ENCODE measurements around the gene RAB27A. TPM values are rescaled to one million over a fixed set of nuclear protein-coding genes. Genes with fewer than 3 reads are reported as not detected.
"Not testable (repeated sequence)": the region's sequence is repeated elsewhere in the genome, so short reads cannot be mapped to it uniquely, and the experiment has no call there.

RAB27A gene
- total and polyA plus RNA-seq, 7 experiments from 2014 or later, result 17.1 to 69.9 (median 20.7) TPM

- H3K27me3 Mint-ChIP-seq, result peaks cover 0 to 2% (median 0%) of the 10 kb centered on the region in 5 donors
- Histone ChIP-seq H3K9me3 (ENCODE audit: control insufficient read depth in 2 of 3, low read length in 3 of 3) (no peaks in the 10 kb centered on the region), H3K27me3 (ENCODE audit: control insufficient read depth in 2 of 2, insufficient read depth in 2 of 2, low read length in 2 of 2) (no peaks in the 10 kb centered on the region), H3K4me1 (ENCODE audit: control insufficient read depth in 2 of 2, insufficient read depth in 2 of 2, low read length in 2 of 2) (no peaks in the 10 kb centered on the region), H3K27ac (ENCODE audit: low read depth, low read length) (no peak overlapping the region), H3K4me3 (ENCODE audit: low read length) (no peak overlapping the region), H3K36me3 (ENCODE audit: control insufficient read depth in 2 of 3, insufficient read depth in 3 of 3, low read length in 3 of 3) (no peaks in the 10 kb centered on the region)
- H3K4me3 Mint-ChIP-seq, result no peak overlapping the region
- no peak overlapping the region for H3K27ac Mint-ChIP-seq
- intact Hi-C loops (cut with micrococcal nuclease), result loop anchor here in 1 of 2 donors (10.0 kb wide), 1 partner anchor 1493 kb away; no protein-coding TSS in a partner anchor
- peaks cover 0 to 4% (median 0%) of the 10 kb centered on the region in 5 donors for H3K36me3 Mint-ChIP-seq
- H3K4me1 Mint-ChIP-seq, result peaks cover 0 to 2% (median 0%) of the 10 kb centered on the region in 7 donors
- H3K9me3 Mint-ChIP-seq, result peaks cover 0 to 2% (median 0%) of the 10 kb centered on the region in 11 donors
- DNase-seq (no peak), ATAC-seq (no peak)
- CTCF ChIA-PET, result no interaction called here
- POLR2A ChIA-PET, result no interaction called here
These were observed 7.7 kb upstream of the RAB27A start for GRCh38 chr15:55297315-55297714.

DNA sequence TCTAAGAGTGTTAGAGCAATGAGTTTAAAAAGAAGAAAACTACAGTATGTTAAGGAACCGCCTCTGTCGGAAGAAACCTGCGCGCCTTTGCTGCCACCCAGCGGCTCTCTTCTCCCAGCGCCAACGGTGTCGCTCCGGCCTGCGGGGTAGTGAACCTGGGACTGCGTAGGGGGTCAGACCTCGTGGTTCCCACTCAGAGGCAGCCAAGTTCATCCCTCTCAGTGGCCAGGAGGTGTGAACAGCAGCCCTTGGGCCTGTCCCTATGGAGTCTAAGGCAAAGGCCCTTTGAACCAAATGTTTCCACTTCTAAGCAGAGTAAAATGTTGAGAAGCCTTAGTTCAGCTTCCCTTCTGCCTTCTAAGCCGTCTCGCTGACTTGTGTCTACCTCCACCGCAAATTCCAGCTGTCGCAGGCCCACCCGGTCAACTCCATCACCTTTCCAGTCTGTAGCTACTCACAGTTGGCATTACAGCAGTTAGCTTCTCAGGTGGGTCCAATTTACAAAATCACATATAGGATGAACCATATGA is 980 bp upstream of the RAB27A start:
- H3K27me3 ChIP-seq (ENCODE audit: control insufficient read depth in 2 of 2, insufficient read depth in 2 of 2, low read length in 2 of 2), result no peaks in the 10 kb centered on the region
- peak overlapping the region; percentile 90 for H3K4me3 ChIP-seq (ENCODE audit: low read length)
- peaks cover 0 to 4% (median 0%) of the 10 kb centered on the region in 3 experiments for H3K36me3 ChIP-seq (ENCODE audit: control insufficient read depth in 2 of 3, insufficient read depth in 3 of 3, low read length in 3 of 3)
- peaks cover 13 to 14% of the 10 kb centered on the region in 2 donors for H3K4me1 ChIP-seq (ENCODE audit: control insufficient read depth in 2 of 2, insufficient read depth in 2 of 2, low read length in 2 of 2)
- Mint-ChIP-seq H3K27ac (peak overlapping the region; percentile 87 to 94 (median 92)), H3K9me3 (no peaks in the 10 kb centered on the region), H3K4me3 (peak overlapping the region; percentile 85 to 95 (median 90)), H3K36me3 (peaks cover 0 to 16% (median 0%) of the 10 kb centered on the region in 5 donors), H3K4me1 (peaks cover 20 to 40% (median 34%) of the 10 kb centered on the region in 7 donors), H3K27me3 (peaks cover 0 to 4% (median 0%) of the 10 kb centered on the region in 5 donors)
- ATAC-seq (peak; percentile 87), DNase-seq (peak; percentile 72 to 84 (median 80))
- intact Hi-C loops (cut with micrococcal nuclease), result loop anchor here (1.0 to 10.0 kb wide), 12 partner anchors 23 to 1486 kb away; partner anchors contain the start of genes PIGB (in 2 of the 2), PIGBOS1 (in 2 of the 2), CCPG1 (in 1 of the 2) and PIERCE2 (in 1 of the 2)
- ChIA-PET CTCF (interaction anchor here (0.6 to 1.6 kb wide), 16 partner anchors 10 to 148 kb away, joined by 3 to 28 read pairs (median 4); partner anchors contain the start of genes PIGB and PIGBOS1), POLR2A (interaction anchor here (0.7 to 2.4 kb wide), 8 partner anchors 16 to 94 kb away, joined by 3 to 7 read pairs (median 5); partner anchors contain the start of genes PIGB, PIGBOS1 and RSL24D1)
- H3K27ac ChIP-seq (ENCODE audit: low read depth, low read length), result peak overlapping the region; percentile 95
- H3K9me3 ChIP-seq (ENCODE audit: control insufficient read depth in 2 of 3, low read length in 3 of 3), result no peaks in the 10 kb centered on the region

DNA sequence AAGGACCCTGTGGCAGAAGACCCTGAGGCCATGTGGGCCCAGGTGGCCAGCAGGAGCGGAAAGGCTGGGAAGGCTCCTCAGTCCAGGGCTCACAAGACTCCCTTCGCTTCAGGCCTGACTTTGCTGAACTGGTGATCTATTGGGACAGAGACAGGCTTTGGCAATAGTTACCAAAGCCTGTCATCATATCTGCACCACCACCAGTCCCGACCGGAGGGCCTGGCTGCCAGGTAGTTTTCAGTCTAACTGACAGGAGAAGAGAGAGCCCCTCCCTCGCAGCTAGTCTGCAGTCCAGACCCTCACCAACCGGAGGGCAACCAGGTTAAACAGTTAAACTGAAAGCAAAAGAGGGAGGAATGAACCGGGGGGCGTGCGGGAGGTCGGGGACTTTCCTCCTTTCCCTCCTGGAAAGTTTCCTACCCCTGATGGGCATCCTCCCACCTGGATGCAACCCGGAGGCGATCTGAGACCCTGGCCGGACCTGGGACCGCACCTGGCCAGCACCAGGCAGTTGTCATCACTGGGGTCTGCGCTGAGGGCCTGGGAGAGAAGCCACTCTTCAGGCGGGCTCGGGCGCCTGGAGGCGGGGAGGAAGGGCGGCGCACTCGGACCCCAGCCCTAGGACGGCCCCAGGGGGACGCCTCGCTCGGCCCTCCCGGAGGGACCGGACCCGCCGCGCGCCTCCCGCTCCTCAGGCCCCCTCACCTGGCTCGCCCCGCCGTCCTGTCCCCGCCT is 435 bp downstream of the RAB27A start:
- CTCF ChIA-PET, result interaction anchor here (2.5 kb wide), 1 partner anchor 71 kb away, joined by 19 read pairs; no protein-coding TSS in a partner anchor

GRCh38 chr15:55288006-55288717 is 1.5 kb downstream of the RAB27A start:
- peak overlapping the region; percentile 87 to 95 (median 93) for H3K27ac Mint-ChIP-seq

More for the DNA sequence above, 435 bp downstream of the RAB27A start:
- intact Hi-C loops (cut with micrococcal nuclease), result loop anchor here (1.0 to 10.0 kb wide), 4 partner anchors 9 to 956 kb away; partner anchors contain the start of genes CCPG1 (in 1 of the 2), PIERCE2 (in 1 of the 2) and RFX7 (in 1 of the 2)
- peaks cover 0 to 4% (median 0%) of the 10 kb centered on the region in 5 donors for H3K27me3 Mint-ChIP-seq
- no peaks in the 10 kb centered on the region for H3K9me3 ChIP-seq (ENCODE audit: control insufficient read depth in 2 of 3, low read length in 3 of 3)
- H3K36me3 ChIP-seq (ENCODE audit: control insufficient read depth in 2 of 3, insufficient read depth in 3 of 3, low read length in 3 of 3), result peaks cover 0 to 4% (median 0%) of the 10 kb centered on the region in 3 experiments
- H3K27ac Mint-ChIP-seq, result peak overlapping the region; percentile 87 to 95 (median 93)
- H3K27me3 ChIP-seq (ENCODE audit: control insufficient read depth in 2 of 2, insufficient read depth in 2 of 2, low read length in 2 of 2), result no peaks in the 10 kb centered on the region
- peak overlapping the region; percentile 85 to 95 (median 92) for H3K4me3 Mint-ChIP-seq
- DNase-seq (peak in 6 of 9 donors; percentile 10 to 43 (median 22)), ATAC-seq (peak; percentile 10)
- H3K4me1 Mint-ChIP-seq, result peaks cover 33 to 54% (median 49%) of the 10 kb centered on the region in 7 donors
- peaks cover 0 to 23% (median 0%) of the 10 kb centered on the region in 5 donors for H3K36me3 Mint-ChIP-seq
- H3K9me3 Mint-ChIP-seq, result no peaks in the 10 kb centered on the region
- H3K4me3 ChIP-seq (ENCODE audit: low read length), result peak overlapping the region; percentile 90
- peaks cover 14 to 26% of the 10 kb centered on the region in 2 donors for H3K4me1 ChIP-seq (ENCODE audit: control insufficient read depth in 2 of 2, insufficient read depth in 2 of 2, low read length in 2 of 2)
- peak overlapping the region; percentile 95 for H3K27ac ChIP-seq (ENCODE audit: low read depth, low read length)
- POLR2A ChIA-PET, result interaction anchor here (0.7 to 2.1 kb wide), 2 partner anchors 30 kb away, joined by 3 to 6 read pairs; partner anchors contain the start of genes PIGB and PIGBOS1

GRCh38 chr15:55286442-55287189 is 3.0 kb downstream of the RAB27A start:
- H3K36me3 ChIP-seq (ENCODE audit: control insufficient read depth in 2 of 3, insufficient read depth in 3 of 3, low read length in 3 of 3); H3K9me3 ChIP-seq (ENCODE audit: control insufficient read depth in 2 of 3, low read length in 3 of 3); H3K27me3 ChIP-seq (ENCODE audit: control insufficient read depth in 2 of 2, insufficient read depth in 2 of 2, low read length in 2 of 2); H3K27me3 Mint-ChIP-seq; H3K4me3 ChIP-seq (ENCODE audit: low read length); H3K27ac ChIP-seq (ENCODE audit: low read depth, low read length); CTCF ChIA-PET; ATAC-seq; DNase-seq; H3K9me3 Mint-ChIP-seq: not testable (repeated sequence)
- Mint-ChIP-seq H3K4me1 (peaks cover 33 to 79% (median 74%) of the 10 kb centered on the region in 7 donors), H3K27ac (peak overlapping the region in 8 of 9 donors; percentile 6 to 95 (median 85)), H3K4me3 (peak overlapping the region in 8 of 10 donors; percentile 1 to 93 (median 38)), H3K36me3 (peaks cover 0 to 23% (median 0%) of the 10 kb centered on the region in 5 donors)
- intact Hi-C loops (cut with micrococcal nuclease), result loop anchor here in 1 of 2 donors (10.0 kb wide), 1 partner anchor 958 kb away; the partner anchor contains the start of gene RFX7
- H3K4me1 ChIP-seq (ENCODE audit: control insufficient read depth in 2 of 2, insufficient read depth in 2 of 2, low read length in 2 of 2), result peaks cover 27 to 50% of the 10 kb centered on the region in 2 donors
- POLR2A ChIA-PET, result interaction anchor here (1.5 kb wide), 1 partner anchor 19 kb away, joined by 6 read pairs; no protein-coding TSS in a partner anchor

More at GRCh38 chr15:55288006-55288717, 1.5 kb downstream of the RAB27A start:
- Mint-ChIP-seq H3K9me3 (no peaks in the 10 kb centered on the region), H3K27me3 (peaks cover 0 to 4% (median 0%) of the 10 kb centered on the region in 5 donors), H3K36me3 (peaks cover 0 to 23% (median 0%) of the 10 kb centered on the region in 5 donors), H3K4me3 (peak overlapping the region; percentile 85 to 95 (median 92)), H3K4me1 (peaks cover 33 to 64% (median 59%) of the 10 kb centered on the region in 7 donors)
- H3K27me3 ChIP-seq (ENCODE audit: control insufficient read depth in 2 of 2, insufficient read depth in 2 of 2, low read length in 2 of 2), result no peaks in the 10 kb centered on the region
- H3K27ac ChIP-seq (ENCODE audit: low read depth, low read length), result peak overlapping the region; percentile 95
- H3K4me3 ChIP-seq (ENCODE audit: low read length), result peak overlapping the region; percentile 90
- no peaks in the 10 kb centered on the region for H3K9me3 ChIP-seq (ENCODE audit: control insufficient read depth in 2 of 3, low read length in 3 of 3)
- H3K4me1 ChIP-seq (ENCODE audit: control insufficient read depth in 2 of 2, insufficient read depth in 2 of 2, low read length in 2 of 2), result peaks cover 14 to 34% of the 10 kb centered on the region in 2 donors
- peaks cover 0 to 4% (median 0%) of the 10 kb centered on the region in 3 experiments for H3K36me3 ChIP-seq (ENCODE audit: control insufficient read depth in 2 of 3, insufficient read depth in 3 of 3, low read length in 3 of 3)
- ATAC-seq, result no peak
- ChIA-PET CTCF (interaction anchor here (0.6 to 2.5 kb wide), 2 partner anchors 68 to 70 kb away, joined by 6 to 19 read pairs; no protein-coding TSS in a partner anchor), POLR2A (interaction anchor here (0.6 to 2.1 kb wide), 6 partner anchors 21 to 91 kb away, joined by 3 to 6 read pairs (median 3); partner anchors contain the start of genes PIGB and PIGBOS1)
- DNase-seq, result no peak
- intact Hi-C loops (cut with micrococcal nuclease), result loop anchor here in 1 of 2 donors (10.0 kb wide), 1 partner anchor 957 kb away; the partner anchor contains the start of gene RFX7
